ENCODE data around the gene WFDC5. TPM values are rescaled to one million over a fixed set of nuclear protein-coding genes. Genes with fewer than 3 reads are reported as not detected.
A peak's percentile ranks its signal among the peaks of the same experiment; 100 is the strongest.

Gene WFDC5
- total and polyA plus RNA-seq, 2 donors (not counting 3 experiments of a cell fraction or from before 2014, with no cell fraction given), result not detected

GRCh38 chr20:45072066-45072465, 42.9 kb downstream of the WFDC5 start:
- Histone ChIP-seq H3K79me2 (ENCODE audit: control insufficient read depth, insufficient read depth, low read length) (no peaks in the 10 kb centered on the region), H3K27me3 (ENCODE audit: control insufficient read depth in 2 of 2, insufficient read depth in 2 of 2, low read length in 2 of 2) (no peaks in the 10 kb centered on the region), H3K4me1 (ENCODE audit: control insufficient read depth, extremely low read depth, insufficient read depth, low read length) (peaks cover 8% of the 10 kb centered on the region), H2AFZ (ENCODE audit: low read depth, low read length) (no peak overlapping the region), H3K36me3 (ENCODE audit: control insufficient read depth in 2 of 2, extremely low read depth in 1 of 2, insufficient read depth in 2 of 2, low read length in 2 of 2) (peaks cover 2 to 5% of the 10 kb centered on the region in 2 experiments), H3K27ac (ENCODE audit: insufficient read depth, low read depth, low read length) (no peak overlapping the region), H4K20me1 (replicated peaks; ENCODE audit: control insufficient read depth, extremely low read depth, insufficient read depth, low read length) (no peaks in the 10 kb centered on the region), H3K9me3 (replicated peaks; ENCODE audit: control insufficient read depth, insufficient read depth, low read length) (no peaks in the 10 kb centered on the region), H3K9ac (replicated peaks; ENCODE audit: extremely low read depth, insufficient read depth, low read length) (no peak overlapping the region), H3K9me1 (replicated peaks; ENCODE audit: control insufficient read depth, extremely low read depth, insufficient read depth, low read length) (no peaks in the 10 kb centered on the region), H3K4me2 (ENCODE audit: insufficient read depth, low read length) (no peak overlapping the region), H3K4me3 (replicated peaks in 1 of 3; ENCODE audit: insufficient read depth in 1 of 3, low read depth in 1 of 3, low read length in 3 of 3) (no peak overlapping the region)
- POLR2A ChIA-PET, result no interaction called here
- intact Hi-C loops (cut with micrococcal nuclease), result no loop called here
- no TSS peak for BruUV-seq (replicated peaks)
- no peak for TF ChIP-seq POLR2A (IDR thresholded peaks at IDR 0.05; ENCODE audit: low read depth, low read length)
- DNase-seq (ENCODE audit: low read depth, low spot score) (no peak), FAIRE-seq (no peak)
- CTCF ChIA-PET, result interaction anchor here (1.1 to 3.8 kb wide), 8 partner anchors 7 to 224 kb away, joined by 3 to 40 read pairs (median 4); no protein-coding TSS in a partner anchor
- dilution Hi-C loops (cut with MboI; ENCODE audit: extremely low pct_ligation_motif_present, low sequenced_read_pairs), result no loop called here

- peak; percentile 83 for FAIRE-seq
- Histone ChIP-seq H3K79me2 (ENCODE audit: control insufficient read depth, insufficient read depth, low read length) (no peaks in the 10 kb centered on the region), H3K9me3 (replicated peaks; ENCODE audit: control insufficient read depth, insufficient read depth, low read length) (no peaks in the 10 kb centered on the region), H3K27me3 (ENCODE audit: control insufficient read depth in 2 of 2, insufficient read depth in 2 of 2, low read length in 2 of 2) (no peaks in the 10 kb centered on the region), H3K4me1 (ENCODE audit: control insufficient read depth, extremely low read depth, insufficient read depth, low read length) (peaks cover 8% of the 10 kb centered on the region), H2AFZ (ENCODE audit: low read depth, low read length) (peak overlapping the region; percentile 4), H3K27ac (ENCODE audit: insufficient read depth, low read depth, low read length) (peak overlapping the region; percentile 15), H3K9me1 (replicated peaks; ENCODE audit: control insufficient read depth, extremely low read depth, insufficient read depth, low read length) (no peaks in the 10 kb centered on the region), H3K36me3 (ENCODE audit: control insufficient read depth in 2 of 2, extremely low read depth in 1 of 2, insufficient read depth in 2 of 2, low read length in 2 of 2) (peaks cover 0 to 2% of the 10 kb centered on the region in 2 experiments), H3K9ac (replicated peaks; ENCODE audit: extremely low read depth, insufficient read depth, low read length) (no peak overlapping the region), H4K20me1 (replicated peaks; ENCODE audit: control insufficient read depth, extremely low read depth, insufficient read depth, low read length) (no peaks in the 10 kb centered on the region), H3K4me3 (replicated peaks in 1 of 3; ENCODE audit: insufficient read depth in 1 of 3, low read depth in 1 of 3, low read length in 3 of 3) (no peak overlapping the region), H3K4me2 (ENCODE audit: insufficient read depth, low read length) (peak overlapping the region; percentile 6)
- intact Hi-C loops (cut with micrococcal nuclease) (no loop called here), dilution Hi-C loops (cut with MboI; ENCODE audit: extremely low pct_ligation_motif_present, low sequenced_read_pairs) (no loop called here)
- DNase-seq (ENCODE audit: low read depth, low spot score), result peak; percentile 94
- no TSS peak for BruUV-seq (replicated peaks)
- POLR2A ChIA-PET, result interaction anchor here (0.5 kb wide), 1 partner anchor 9 kb away, joined by 5 read pairs; no protein-coding TSS in a partner anchor
- TF ChIP-seq POLR2A (IDR thresholded peaks at IDR 0.05; ENCODE audit: low read depth, low read length) (no peak), GATA2 (IDR thresholded peaks at IDR 0.05; ENCODE audit: insufficient read depth, insufficient read length, low read depth, low read length) (peak; percentile 67), MAX (IDR thresholded peaks at IDR 0.05; ENCODE audit: insufficient read depth, insufficient read length) (no peak), EZH2 (IDR thresholded peaks at IDR 0.05; ENCODE audit: borderline replicate concordance, low read depth, low read length, severe bottlenecking) (no peak), POLR2AphosphoS5 (IDR thresholded peaks at IDR 0.05; ENCODE audit: insufficient read depth, low read depth, low read length) (no peak), CTCF (IDR thresholded peaks at IDR 0.05; ENCODE audit: extremely low read depth in 1 of 2, insufficient read depth in 1 of 2, low read depth in 1 of 2, low read length in 2 of 2) (no peak), JUN (IDR thresholded peaks at IDR 0.05; ENCODE audit: borderline replicate concordance, insufficient read depth, insufficient read length, low read depth) (peak; percentile 39), FOS (IDR thresholded peaks at IDR 0.05; ENCODE audit: borderline replicate concordance, insufficient read depth, low read length) (peak; percentile 66), MYC (IDR thresholded peaks at IDR 0.05; ENCODE audit: low read depth, low read length) (no peak)
- CTCF ChIA-PET, result interaction anchor here (0.6 to 3.8 kb wide), 13 partner anchors 8 to 366 kb away, joined by 3 to 40 read pairs (median 4); no protein-coding TSS in a partner anchor
Measured at GRCh38 chr20:45070932-45071632, 43.9 kb downstream of the WFDC5 start.
